NCI-H1048 (cell line): Measurements from ENCODE around the gene CLDN7.

Experiments used
- DNase-seq: peaks from one replicate; lab custom pipeline; 2025; lab: John Stamatoyannopoulos, UW

The CLDN7 gene, protein sequence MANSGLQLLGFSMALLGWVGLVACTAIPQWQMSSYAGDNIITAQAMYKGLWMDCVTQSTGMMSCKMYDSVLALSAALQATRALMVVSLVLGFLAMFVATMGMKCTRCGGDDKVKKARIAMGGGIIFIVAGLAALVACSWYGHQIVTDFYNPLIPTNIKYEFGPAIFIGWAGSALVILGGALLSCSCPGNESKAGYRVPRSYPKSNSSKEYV

DNA sequence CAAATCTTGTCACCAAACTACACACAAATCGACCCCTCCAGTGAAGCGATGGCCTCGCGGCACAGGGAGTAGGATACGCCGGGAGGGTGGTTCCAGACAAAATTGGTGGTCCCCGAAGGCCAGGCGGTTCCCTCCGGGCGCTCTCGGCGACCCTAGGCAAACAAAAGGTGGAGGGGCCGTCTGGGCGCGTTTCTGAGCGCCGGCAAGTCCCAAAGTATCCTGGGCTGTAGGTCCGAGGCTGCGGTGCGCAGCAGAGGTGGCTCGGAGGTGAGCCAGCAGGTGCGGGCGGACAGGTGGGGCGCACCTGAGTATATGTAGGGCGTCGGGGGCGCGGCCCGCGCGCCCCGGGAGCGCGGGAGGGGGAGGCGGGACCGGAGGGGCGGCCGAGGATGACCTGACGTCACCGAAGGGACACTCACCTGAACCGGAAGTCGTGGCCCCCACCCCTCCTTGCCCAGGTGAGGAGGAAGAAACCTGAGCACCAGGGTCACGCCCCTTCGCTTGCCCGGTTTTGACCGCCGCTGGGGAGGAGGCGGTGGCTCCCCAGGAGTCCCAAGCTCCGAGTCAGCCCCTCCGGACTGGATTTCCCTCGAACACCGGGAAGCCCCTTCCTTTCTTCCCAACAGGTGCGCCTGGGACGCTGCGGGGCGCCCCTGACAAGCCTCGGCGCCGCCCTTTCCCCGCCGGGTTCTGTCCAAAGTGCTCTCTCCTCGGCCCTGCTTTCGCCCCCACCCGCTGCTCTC, at the start of gene CLDN7:
Gene CLDN7, minus strand, starts transcription at position 287 of the 743 bp plus-strand sequence. CDS start 435 bp downstream, outside the sequence.
- DNase-seq: no peak

DNA sequence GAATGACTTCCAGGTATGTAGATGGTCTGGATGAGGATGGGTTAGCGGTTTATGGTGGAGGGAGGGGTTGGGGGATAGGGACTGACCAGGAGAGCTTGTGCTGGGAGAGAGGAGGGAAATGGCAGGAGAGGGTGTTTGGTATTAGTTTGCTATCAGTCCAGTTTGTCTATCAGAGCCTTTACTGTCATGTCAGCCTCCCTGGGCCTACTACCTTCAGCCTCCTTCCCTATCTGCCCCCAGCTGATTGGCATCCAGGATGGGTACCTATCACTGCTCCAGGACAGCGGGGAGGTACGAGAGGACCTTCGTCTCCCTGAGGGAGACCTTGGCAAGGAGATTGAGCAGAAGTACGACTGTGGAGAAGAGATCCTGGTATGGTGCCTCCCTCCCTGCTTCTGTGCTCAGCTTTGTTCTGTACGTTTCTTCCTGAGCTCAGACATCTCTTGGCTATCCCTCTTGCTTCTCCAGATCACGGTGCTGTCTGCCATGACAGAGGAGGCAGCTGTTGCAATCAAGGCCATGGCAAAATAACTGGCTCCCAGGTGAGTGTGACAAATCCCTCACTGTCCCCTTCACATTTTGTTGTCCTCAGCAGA, 48.9 kb upstream of the CLDN7 start:
- no peak for DNase-seq

DNA sequence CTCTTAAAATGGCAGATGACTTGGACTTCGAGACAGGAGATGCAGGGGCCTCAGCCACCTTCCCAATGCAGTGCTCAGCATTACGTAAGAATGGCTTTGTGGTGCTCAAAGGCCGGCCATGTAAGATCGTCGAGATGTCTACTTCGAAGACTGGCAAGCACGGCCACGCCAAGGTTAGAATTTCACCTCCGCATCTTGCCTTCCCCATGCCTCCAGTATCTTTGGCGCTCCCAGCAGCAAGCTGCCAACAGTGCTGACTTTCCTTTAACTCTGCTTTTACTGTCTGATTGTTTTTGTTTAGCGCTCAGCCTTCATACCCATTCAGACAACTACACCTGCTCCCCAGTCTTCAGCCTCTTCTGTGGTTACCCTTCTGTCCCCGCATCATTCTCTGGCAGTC, 47.4 kb upstream of the CLDN7 start:
- no peak for DNase-seq

DNA sequence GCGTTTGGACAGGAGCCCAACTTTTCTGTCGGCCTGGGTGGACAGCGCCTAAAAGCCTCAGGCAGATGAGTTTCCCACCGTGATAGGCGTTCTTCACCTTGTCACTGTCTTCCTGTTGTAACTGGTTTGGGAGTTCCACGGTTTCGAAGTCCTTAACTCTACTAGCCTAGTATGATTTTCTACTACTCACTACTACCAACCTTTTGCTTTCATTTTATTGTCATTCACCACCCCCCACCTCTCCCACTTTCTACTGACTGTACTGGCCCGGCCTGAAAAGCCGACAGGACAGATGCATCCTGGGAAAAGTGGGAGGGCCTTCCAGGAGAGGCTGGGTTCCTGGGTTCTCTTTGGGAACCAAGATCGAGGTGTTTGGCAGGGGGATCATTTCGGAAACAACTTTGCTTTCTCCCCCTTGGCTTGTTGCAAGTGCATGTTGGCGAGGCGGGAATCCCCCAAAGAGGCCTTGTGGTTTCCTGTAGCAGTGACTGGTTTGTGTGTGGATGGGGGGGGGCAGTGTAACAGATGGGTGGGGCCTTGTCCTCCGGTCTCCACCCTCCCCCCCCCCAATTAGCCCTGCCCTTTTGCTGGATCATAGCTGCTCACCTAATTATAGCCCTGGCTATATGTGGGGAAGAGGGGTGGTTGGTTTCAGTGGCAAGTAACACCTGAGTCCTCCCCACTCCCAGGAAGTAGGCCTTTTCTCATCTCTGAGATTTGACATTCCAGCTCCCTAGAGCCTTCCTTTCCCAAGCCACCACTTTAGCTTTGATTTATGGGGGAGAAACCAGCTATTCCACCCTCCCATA, 46.6 kb upstream of the CLDN7 start:
- DNase-seq: peak; percentile 70

DNA sequence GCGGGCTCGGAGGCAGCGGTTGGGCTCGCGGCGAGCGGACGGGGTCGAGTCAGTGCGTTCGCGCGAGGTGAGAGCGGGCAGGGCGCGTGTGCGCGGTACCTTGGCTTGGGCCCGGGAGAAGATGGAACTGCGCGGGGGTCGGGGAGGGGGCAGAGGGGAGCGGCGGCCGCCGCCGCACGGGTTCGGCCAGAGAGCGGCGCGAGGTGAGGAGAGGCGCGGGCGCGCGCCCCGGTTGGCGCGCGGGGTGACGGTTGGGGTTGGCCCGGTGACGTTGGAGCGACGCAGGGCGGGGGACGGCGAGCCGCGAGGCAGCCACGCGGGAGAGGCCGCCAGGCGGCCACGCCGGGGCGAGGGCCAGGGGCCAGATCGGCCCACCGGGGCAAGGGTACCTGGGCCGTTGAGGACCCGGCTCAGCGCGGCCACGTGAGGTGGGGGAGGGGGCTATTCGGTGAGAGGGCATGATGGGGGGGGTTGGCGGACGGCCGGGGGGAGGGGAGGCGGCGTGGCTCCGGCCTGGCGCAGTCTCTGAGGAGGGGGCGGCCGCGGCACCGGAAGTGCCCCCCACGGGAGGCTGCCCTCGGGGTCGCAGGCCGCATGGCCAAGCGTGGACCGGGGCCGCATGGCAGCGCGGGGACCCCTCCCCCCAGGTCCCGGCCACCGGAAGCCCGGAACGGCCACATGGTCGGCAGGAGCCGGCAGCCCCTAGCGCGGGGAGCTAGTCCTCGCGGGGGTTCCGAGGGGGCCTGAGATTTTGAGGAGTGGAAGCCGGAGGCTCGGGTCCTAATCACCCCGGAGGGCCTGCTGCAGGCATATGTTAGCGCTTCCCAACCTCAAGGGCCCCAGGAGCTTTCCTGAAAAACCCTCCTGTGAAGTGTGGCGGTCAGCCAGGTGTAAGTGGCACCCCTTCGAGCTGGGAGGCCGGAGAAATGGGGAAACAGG, 45.7 kb upstream of the CLDN7 start:
- DNase-seq: no peak

DNA sequence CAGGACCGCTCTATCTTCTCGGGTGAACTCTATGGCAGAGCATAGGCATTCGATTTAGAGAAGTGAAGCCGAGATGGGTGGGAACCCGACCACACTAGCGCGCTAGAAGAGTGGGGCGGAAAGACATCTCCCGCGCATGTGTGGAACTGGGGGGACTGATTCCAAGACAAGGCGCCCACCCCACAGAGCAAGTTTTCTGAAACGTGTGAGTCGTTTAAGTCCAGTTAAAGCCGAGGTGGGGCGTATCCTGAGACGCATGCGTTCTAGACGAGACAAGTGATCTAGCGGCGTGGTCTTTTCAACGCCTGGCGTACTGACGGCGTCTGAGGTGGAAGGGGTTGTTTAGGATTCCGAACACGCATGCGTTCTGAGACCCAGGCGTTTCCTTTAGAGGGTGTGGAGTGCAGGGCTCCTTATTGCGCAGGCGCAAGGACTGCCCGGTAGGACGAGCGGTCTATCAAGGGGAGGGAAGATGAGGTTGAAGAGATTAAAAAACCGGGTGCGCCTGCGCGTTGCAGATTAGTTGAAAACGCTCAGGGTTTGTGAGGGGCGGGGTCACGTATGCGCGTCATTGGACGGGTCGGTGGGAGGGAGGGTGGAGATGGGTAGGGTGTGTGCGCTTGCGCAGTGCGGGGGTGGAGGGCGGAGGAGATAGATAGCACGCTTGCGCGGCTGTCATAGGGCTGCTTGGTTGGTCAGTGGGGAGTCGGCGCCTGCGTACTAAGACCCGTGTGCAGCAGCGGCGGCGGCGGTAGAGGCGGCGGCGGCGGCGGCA, 44.8 kb upstream of the CLDN7 start, which contains the start of gene EIF5A:
Gene EIF5A, plus strand, starts transcription at position 718 of the 775 bp plus-strand sequence. CDS start 2,008 bp downstream, outside the sequence.
- DNase-seq: peak; percentile 99

DNA sequence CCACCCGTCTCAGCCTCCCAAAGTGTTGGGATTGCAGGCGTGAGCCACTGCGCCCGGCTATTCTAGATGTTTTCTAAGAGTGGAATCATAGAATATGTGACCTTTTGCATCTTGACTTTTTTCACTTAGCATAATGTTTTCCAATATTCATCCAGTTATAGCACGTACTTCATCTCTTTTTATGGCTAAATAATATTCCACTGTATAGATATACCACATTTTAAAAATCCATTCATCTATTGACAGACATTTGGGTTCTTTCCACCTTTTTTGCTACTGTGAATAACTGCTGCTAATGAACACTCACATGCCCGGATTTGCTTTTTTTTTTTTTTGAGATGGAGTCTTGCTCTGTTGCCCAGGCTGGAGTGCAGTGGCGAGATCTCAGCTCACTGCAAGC, 41.9 kb upstream of the CLDN7 start:
- DNase-seq: no peak

DNA sequence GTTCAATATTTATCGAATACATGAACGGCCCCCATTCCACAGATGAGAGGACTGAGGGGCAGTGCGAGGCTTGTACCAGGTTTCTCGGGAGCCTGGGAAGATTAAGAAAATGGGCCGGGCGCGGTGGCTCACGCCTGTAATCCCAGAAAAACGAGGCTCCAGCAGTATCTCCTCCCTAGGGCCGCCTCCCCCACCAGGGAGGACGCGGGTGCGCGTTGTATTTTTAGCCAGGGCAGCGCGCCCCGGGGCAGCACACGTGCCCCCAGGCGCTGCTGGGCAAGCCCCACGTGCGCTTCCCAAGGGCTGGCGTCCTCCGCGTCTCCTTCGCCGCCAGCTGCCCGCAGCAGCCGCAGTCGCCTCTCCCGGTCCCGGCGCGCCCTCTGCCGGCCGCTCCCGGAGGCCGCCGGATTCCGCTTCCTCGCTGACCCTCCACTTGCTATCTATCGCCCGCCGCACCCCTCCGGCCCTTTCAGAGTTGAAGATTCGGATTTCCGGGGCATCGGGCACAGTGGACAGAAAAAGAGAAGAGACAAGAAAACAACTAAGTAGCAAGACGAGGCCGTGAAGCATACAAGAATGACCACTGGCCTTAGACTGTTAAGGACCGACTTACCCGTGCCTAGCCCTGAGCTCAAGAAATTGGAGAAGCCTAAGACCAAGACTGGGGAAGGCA, 34.0 kb upstream of the CLDN7 start:
- DNase-seq: peak; percentile 21

DNA sequence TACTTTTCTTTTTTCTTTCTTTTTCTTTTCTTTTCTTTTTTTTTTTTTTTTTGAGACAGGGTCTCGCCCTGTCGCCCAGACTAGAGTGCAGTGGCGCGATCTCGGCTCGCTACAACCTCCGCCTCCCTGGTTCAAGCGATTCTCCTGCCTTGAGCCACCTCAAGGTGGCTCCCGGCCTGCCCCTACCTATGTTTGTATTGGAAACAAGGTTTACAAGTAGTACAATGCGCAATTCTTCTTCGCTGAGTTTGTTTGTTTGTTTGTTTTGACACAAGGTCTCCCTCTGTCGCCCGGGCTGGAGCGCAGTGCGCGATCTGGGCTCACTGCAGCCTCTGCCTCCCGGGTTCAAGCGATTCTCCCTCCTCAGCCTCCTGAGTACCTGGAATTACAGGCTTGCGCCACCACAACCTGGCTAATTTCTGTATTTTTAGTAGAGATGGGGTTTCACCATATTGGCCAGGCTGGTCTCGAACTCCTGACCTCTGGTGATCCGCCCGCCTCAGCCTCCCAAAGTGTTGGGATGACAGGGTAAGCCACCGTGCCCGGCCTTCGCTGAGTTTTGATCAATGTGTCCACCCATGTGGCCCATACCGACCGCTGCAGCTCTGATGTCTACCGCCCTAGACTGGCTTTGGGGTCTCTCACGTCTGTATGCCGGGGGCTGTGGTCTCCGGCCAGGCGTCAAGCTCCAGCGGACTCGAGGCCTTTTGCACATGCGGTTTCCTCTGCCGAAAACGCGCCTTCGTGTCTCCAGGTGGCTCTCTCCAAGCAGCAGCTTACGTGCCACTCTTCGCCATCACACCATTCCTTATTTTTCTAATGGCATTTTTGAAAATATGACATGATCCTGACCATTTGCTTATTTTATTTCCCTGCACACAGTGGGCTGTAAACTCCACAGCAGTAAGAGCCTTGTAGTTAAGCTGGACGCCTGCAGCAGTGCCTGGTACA, 33.2 kb upstream of the CLDN7 start:
- DNase-seq: no peak

DNA sequence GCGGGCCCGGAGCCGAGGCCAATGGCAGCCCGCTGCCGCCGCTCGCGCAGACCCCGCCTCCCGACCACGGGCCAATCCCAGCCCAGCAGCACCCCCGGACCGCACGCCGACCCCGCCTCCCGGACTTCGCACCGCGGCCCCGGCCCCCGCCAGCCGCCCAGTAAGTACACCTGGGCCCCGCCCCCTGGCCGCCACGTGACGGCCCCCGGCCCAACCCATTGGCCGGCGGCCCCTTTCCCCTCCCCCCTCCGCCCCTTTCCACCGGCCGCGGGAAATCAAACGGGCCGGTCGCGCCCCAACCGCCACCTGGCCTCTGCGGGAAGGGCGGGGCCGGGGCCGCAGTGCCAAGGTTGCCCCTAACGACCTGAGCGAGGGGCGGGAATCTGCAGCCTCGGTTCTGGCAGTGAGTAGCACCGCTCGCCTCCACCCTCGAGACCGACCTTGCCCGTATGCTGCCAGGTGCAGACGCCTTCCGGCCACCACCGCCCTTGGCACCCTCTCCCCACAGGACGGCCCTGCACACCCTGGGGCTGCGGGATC, 32.4 kb upstream of the CLDN7 start, which contains the start of gene YBX2:
Gene YBX2, minus strand, starts transcription at position 26 of the 540 bp plus-strand sequence. CDS start 139 bp downstream, outside the sequence.
- DNase-seq: peak; percentile 94

DNA sequence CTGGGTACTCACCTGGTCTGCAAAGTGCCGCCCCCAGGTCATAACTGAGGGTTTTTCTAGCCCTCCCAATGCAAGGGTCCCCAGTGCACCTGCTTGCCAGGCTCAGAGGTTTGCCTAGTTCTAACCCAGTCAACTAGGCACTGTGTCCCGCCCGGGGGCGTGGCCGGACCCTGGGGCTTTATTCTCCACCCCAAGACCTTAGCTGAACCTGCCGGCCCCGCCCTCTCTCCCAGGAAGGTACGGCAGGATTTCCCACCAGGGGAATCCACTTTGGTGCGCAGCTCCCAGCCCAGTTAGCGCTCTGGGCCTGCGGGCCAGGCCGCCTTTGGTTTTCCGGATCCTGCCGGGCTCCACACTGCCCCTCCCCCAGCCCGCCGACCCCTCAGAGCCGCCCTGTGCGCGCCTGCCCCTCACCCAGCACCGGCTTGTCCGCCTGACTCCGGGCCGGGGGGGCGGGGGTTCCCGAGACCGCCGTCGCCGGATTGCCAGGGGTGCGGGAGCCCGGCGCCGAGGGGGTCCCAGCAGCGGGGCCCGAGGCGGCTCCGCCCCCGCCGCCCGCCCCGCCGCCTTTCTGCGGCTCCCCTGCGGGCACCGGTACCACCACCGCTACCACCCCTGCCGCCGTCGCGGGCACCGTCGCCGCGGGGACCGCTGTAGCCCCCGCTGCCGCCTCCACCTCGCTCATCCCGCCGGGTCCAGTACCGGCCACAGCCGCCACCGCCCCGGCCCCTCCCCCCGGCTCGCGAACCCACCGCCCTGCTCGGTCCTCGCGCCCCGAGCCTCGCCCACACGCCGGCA, 31.7 kb upstream of the CLDN7 start:
- DNase-seq: no peak

DNA sequence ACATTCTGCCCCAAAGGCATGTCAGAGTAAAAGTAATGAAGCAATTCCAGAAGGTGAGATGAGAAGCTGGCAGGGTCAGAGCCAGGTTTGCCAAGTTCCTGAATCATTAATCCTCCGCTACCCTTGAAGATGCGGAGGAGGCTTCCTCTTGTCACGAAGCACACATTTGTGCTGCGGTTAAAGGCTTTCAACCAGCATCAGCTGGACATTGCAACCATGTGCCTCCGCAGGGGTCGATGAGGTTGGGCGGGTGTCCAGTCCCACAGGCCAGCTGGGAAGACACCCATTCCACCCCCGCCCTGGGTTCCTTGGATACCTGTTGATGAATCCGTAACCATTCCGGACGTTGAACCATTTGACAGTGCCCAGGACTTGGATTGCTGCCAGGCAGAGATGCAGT, 30.9 kb upstream of the CLDN7 start:
- DNase-seq: no peak

DNA sequence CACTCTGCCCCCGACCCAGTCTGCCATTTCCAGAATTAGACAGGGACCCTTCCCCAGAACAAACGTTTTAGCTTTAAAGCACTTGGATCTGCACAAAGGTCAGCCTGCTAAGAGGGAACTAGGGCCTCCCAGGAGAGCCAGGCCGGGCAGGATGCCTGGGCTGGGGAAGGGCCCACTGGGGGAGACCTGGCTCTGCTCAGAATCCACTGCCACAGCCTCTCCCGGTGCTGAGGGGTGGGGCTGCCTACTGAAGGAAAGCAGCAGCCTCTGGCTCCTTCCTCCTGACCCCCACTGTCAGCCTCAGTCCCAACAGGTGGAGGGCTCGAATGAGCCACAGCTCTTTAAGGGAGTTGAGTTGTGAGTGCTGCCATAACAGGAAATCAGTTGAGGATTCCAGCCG, 30.5 kb upstream of the CLDN7 start:
- no peak for DNase-seq

DNA sequence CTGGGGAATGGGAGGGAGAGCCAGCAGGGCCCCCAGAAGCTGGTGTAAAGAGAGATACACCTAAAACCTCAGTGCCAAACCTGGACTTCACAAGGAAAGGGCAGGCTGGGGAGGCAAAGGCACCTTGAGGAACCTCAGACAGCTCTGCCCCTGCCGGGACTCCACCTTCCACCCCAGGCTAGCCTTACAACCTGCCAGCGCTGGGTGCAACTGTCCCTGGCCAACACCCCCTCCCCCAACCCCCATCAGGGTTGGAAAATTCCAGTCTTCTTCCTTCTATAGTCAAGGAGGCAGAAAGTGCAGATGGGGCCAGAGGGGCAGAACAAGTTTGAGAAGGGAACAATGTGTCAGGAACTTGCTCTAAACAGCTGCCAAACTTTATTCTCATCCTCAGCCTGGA, 29.9 kb upstream of the CLDN7 start:
- no peak for DNase-seq

DNA sequence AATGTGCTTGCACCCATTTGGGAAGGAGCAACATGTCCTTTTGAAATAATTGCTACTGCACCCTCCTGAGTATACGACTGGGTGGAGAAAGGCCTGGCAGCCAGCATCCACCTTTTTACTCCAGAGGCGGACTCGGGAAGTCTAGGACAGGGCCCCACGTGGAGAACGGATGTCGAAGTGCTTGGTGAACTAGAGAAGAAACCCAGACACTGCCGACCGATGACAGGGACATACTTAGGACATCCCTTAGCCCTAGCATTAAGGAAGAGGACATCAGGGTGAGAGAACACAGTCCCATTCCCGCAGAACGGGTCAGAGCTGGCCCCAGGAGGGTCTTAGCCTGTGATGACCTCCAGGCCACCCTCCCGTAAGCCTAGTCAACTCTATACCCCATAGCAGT, 28.4 kb upstream of the CLDN7 start:
- no peak for DNase-seq

DNA sequence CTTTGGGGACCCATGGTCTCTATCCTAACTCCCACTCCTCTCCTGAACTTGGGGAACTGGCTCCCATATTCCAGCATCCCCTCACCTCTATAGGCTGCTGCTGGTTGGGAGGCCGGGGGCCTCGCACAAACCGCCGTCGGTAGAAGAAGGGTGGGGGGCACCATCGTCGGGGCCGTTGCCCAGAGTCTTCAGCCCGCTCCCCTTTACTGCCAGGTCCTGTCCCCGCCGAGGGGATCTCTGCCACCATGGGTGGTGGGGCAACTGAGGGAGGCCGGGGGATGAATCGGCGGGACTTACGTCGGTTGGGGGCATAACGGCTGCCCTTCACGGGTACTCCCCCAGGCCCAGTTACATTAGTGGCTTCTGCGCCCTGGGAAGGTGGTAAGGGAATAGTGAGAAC, 27.9 kb upstream of the CLDN7 start:
- no peak for DNase-seq

DNA sequence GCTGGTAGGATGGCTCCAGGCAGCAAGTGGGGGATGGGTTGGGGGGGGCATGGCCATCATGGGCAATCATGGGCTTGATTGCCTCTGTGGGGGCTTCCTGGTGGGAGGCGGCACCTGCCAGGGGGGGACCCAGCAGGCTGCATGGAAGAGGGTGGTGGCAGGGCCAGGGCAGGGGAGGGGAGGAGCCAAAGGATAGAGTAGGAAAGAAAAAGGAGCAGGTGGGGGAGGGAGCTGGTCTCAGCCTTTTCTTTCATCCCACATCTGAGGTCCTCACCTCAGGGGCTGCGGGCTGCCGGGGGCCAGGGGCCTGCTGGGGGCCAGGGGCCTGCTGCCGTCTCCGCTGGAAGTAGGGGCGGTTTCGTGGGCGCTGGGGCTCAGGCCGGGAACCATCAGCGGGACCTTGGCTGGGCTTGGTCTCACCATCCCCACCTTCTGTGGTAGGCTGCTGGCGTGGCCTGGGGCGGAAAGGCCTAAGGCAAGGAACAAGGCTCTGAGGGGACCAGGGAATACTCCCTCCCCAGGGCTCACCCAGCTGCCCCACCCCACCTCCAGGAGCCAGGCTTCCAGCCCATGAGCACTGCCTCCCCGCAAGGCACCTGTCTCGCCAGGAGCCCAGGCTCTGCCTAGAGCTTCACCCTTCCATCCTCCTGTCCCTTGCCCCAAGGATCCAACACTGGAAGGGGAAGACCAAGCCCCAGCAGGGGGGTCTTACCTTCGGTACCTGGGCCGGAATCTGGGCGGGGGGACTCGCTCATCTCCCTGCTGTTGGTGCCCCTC, 27.2 kb upstream of the CLDN7 start:
- DNase-seq: no peak
